Gastroesophageal sphincter (tissue), 4 donors: ENCODE measurements around the gene P2RX1. TPM values are rescaled to one million over a fixed set of nuclear protein-coding genes. Genes with fewer than 3 reads are reported as not detected.

ENCODE experiments used
- ATAC-seq: fragments of 150-250 bp; one replicate; pipeline ENCODE4 v1.9.1; 2016; ENCODE audit warnings: mild to moderate bottlenecking, moderate library complexity
- H3K27ac ChIP-seq, 4 donors: fragments of 200-600 bp; sonication (generic) in 3 of 4; 1 replicate in 3 of 4; 2 replicates in 1 of 4; pipeline ENCODE4 v1.5.1; 2016 to 2019
- H3K27me3 ChIP-seq: fragments of 200-600 bp; sonication (generic); one replicate; pipeline ENCODE4 v1.5.1; 2019
- H3K36me3 ChIP-seq, 2 donors: fragments of 200-600 bp; sonication (generic); one replicate each; pipeline ENCODE4 v1.5.1; 2019; ENCODE audit warnings: control low read depth in 1 of 2
- H3K4me1 ChIP-seq, 3 donors: fragments of 200-600 bp; sonication (generic); 1 replicate in 2 of 3; 2 replicates in 1 of 3; pipeline ENCODE4 v1.5.1; 2016 to 2019; ENCODE audit warnings: control low read depth in 2 of 3
- H3K4me3 ChIP-seq, 2 donors: fragments of 200-600 bp; sonication (generic); one replicate each; pipeline ENCODE4 v1.5.1; 2019; ENCODE audit warnings: mild to moderate bottlenecking in 1 of 2, moderate library complexity in 1 of 2
- H3K9me3 ChIP-seq, 3 donors: fragments of 200-600 bp; sonication (generic); one replicate each; pipeline ENCODE4 v1.5.1; 2017 to 2019; ENCODE audit warnings: control low read depth in 2 of 3
- CTCF ChIP-seq, 4 experiments: fragments of 200-600 bp in 2 of 4; fragments of 450-650 bp in 2 of 4; sonication (generic) in 1 of 4; IDR thresholded peaks; one replicate each; pipeline ENCODE4 v1.5.1; 2017 to 2019; ENCODE audit warnings: antibody characterized with exemption in 4 of 4, mild to moderate bottlenecking in 2 of 4, moderate library complexity in 2 of 4
- EP300 ChIP-seq: sonication (generic); formaldehyde crosslinking; IDR thresholded peaks from one replicate; pipeline ENCODE4 v1.6.1; 2017; ENCODE audit warnings: antibody characterized with exemption, mild to moderate bottlenecking
- POLR2A ChIP-seq, 2 donors: fragments of 450-650 bp; IDR thresholded peaks; one replicate each; pipeline ENCODE4 v1.6.1; 2017; ENCODE audit warnings: antibody characterized with exemption in 2 of 2, mild to moderate bottlenecking in 2 of 2, moderate library complexity in 1 of 2
- POLR2AphosphoS5 ChIP-seq: sonication (generic); formaldehyde crosslinking; IDR thresholded peaks from one replicate; pipeline ENCODE4 v1.6.1; 2017; ENCODE audit warnings: antibody characterized with exemption
- WGBS, 2 donors: methylation state at CpG; one replicate each; pipeline ENCODE4 v1.1.5; 2018; ENCODE audit warnings: low coverage in 1 of 2; 5-methylcytosine and 5-hydroxymethylcytosine counted together
- total RNA-seq, 4 donors: library from RNA; depleted of rRNA; stranded (reverse); fragments of >200 nt; gene quantifications; one replicate each; pipeline ENCODE4 v1.1.0, GENCODE V29; 2016

P2RX1 gene
- total RNA-seq, 4 donors from 2014 or later, result 1.6 to 11.6 (median 3.2) TPM

- Histone ChIP-seq H3K4me3 (no peak overlapping the region), H3K27ac (no peak overlapping the region), H3K4me1 (peaks cover 0 to 11% (median 0%) of the 10 kb centered on the region in 3 donors), H3K36me3 (no peaks in the 10 kb centered on the region), H3K9me3 (no peaks in the 10 kb centered on the region), H3K27me3 (no peaks in the 10 kb centered on the region)
- ATAC-seq, result no peak
- WGBS, 2 donors, result 56 to 75% methylated on average over 5 to 6 of the region's 6 CpGs
- TF ChIP-seq POLR2A (IDR thresholded peaks at IDR 0.05), result no peak
- TF ChIP-seq POLR2AphosphoS5, result no peak
- TF ChIP-seq CTCF (IDR thresholded peaks at IDR 0.05), result no peak
- TF ChIP-seq EP300, result no peak
These were observed 15.6 kb downstream of the P2RX1 start for GRCh38 chr17:3900646-3901045.

GRCh38 chr17:3897731-3898130 lies 18.5 kb downstream of the P2RX1 start:
- ATAC-seq, result no peak
- Histone ChIP-seq H3K27me3 (no peaks in the 10 kb centered on the region), H3K9me3 (no peaks in the 10 kb centered on the region), H3K4me1 (peaks cover 0 to 37% (median 7%) of the 10 kb centered on the region in 3 donors), H3K27ac (no peak overlapping the region), H3K36me3 (no peaks in the 10 kb centered on the region), H3K4me3 (no peak overlapping the region)
- WGBS, 2 donors, result no CpG with 5 or more reads among the region's 12 CpGs
- TF ChIP-seq EP300 (no peak), POLR2A (IDR thresholded peaks at IDR 0.05) (no peak), CTCF (IDR thresholded peaks at IDR 0.05) (no peak), POLR2AphosphoS5 (no peak)

- peak overlapping the region in 2 of 4 donors; percentile 21 to 90 for H3K27ac ChIP-seq
- peaks cover 0 to 45% (median 11%) of the 10 kb centered on the region in 3 donors for H3K4me1 ChIP-seq
- no peaks in the 10 kb centered on the region for H3K36me3 ChIP-seq
- TF ChIP-seq POLR2A (IDR thresholded peaks at IDR 0.05) (no peak), CTCF (IDR thresholded peaks at IDR 0.05) (no peak), POLR2AphosphoS5 (no peak), EP300 (no peak)
- no peak for ATAC-seq
- 60 to 81% methylated on average over 2 to 4 of the region's 6 CpGs for WGBS, 2 donors
- no peaks in the 10 kb centered on the region for H3K9me3 ChIP-seq
- H3K27me3 ChIP-seq, result no peaks in the 10 kb centered on the region
- no peak overlapping the region for H3K4me3 ChIP-seq
These were observed 19.4 kb downstream of the P2RX1 start for GRCh38 chr17:3896968-3897235.

GRCh38 chr17:3896108-3896967 lies 19.9 kb downstream of the P2RX1 start:
- H3K9me3 ChIP-seq, result no peaks in the 10 kb centered on the region
- H3K4me1 ChIP-seq, result peaks cover 0 to 51% (median 16%) of the 10 kb centered on the region in 3 donors
- ATAC-seq, result no peak
- TF ChIP-seq POLR2AphosphoS5 (no peak), EP300 (no peak), CTCF (IDR thresholded peaks at IDR 0.05) (no peak), POLR2A (IDR thresholded peaks at IDR 0.05) (no peak)
- H3K27ac ChIP-seq, result peak overlapping the region in 3 of 4 donors; percentile 21 to 90 (median 42)
- no peaks in the 10 kb centered on the region for H3K27me3 ChIP-seq
- no peaks in the 10 kb centered on the region for H3K36me3 ChIP-seq
- WGBS, 2 donors, result 54 to 100% methylated on average over 1 to 3 of the region's 15 CpGs
- no peak overlapping the region for H3K4me3 ChIP-seq

GRCh38 chr17:3895354-3895753 lies 20.9 kb downstream of the P2RX1 start:
- ATAC-seq, result no peak
- Histone ChIP-seq H3K4me3 (no peak overlapping the region), H3K27ac (peak overlapping the region in 3 of 4 donors; percentile 48 to 90 (median 82)), H3K9me3 (no peaks in the 10 kb centered on the region), H3K27me3 (no peaks in the 10 kb centered on the region), H3K36me3 (no peaks in the 10 kb centered on the region), H3K4me1 (peaks cover 0 to 60% (median 22%) of the 10 kb centered on the region in 3 donors)
- WGBS, 2 donors, result 96 to 100% methylated on average over 3 of the region's 3 CpGs
- TF ChIP-seq CTCF (IDR thresholded peaks at IDR 0.05), result no peak
- no peak for TF ChIP-seq POLR2A (IDR thresholded peaks at IDR 0.05)
- TF ChIP-seq EP300, result no peak
- no peak for TF ChIP-seq POLR2AphosphoS5
